ENCODE measurements around the gene ARRDC2.

- TF ChIP-seq U2AF2 (IDR thresholded peaks at IDR 0.05; ENCODE audit: low read depth, low read length) (no peak), ZNF10 (CRISPR knock-in tag; IDR thresholded peaks at IDR 0.05; ENCODE audit: borderline replicate concordance, low read depth) (no peak), CREB1 (IDR thresholded peaks at IDR 0.05) (no peak), CREB1 (CRISPR knock-in tag; IDR thresholded peaks at IDR 0.05) (no peak), DPF2 (CRISPR knock-in tag; IDR thresholded peaks at IDR 0.05; ENCODE audit: borderline replicate concordance, low read depth) (no peak), CTCF (CRISPR knock-in tag; IDR thresholded peaks at IDR 0.05) (no peak), TBX3 (IDR thresholded peaks at IDR 0.05; ENCODE audit: borderline replicate concordance) (no peak)
Observed at GRCh38 chr19:18007917-18008673, at the start of gene ARRDC2.
